Measurements from ENCODE around the gene STAMBP. TPM values are rescaled to one million over a fixed set of nuclear protein-coding genes. Genes with fewer than 3 reads are reported as not detected.

STAMBP gene
- polyA plus RNA-seq, 1 donor from 2014 or later: 69.1 TPM

DNA sequence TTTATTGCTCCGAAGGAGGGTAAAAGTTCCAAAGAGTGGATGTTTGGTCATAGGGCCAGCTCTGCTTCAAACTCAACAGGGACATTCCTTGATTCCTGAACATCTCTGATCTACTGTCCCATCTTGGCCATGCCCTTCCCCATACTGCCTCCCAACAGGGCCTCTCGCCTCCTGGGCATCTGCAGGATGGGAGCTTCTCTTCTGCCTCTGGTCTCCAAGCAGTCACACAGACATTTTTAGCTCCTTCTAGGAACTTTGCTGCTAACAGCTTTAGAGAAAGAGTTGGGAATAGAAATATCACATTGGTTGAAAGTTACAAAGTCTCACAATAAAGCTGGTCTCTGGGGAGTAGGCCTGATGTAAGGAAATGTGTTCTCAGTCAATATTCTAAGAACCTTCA lies 88.5 kb downstream of the STAMBP start:
- Histone ChIP-seq H3K9me3 (ENCODE audit: low read length) (no peaks in the 10 kb centered on the region), H4K20me1 (ENCODE audit: insufficient read depth) (no peaks in the 10 kb centered on the region), H3K9me2 (ENCODE audit: insufficient read depth, low read length) (no peaks in the 10 kb centered on the region), H3F3A (ENCODE audit: insufficient read depth, low read length, poor library complexity, severe bottlenecking) (no peaks in the 10 kb centered on the region), H3K4me3 (ENCODE audit: low read length) (no peak overlapping the region), H3K9ac (ENCODE audit: low read length) (no peak overlapping the region), H3K27me3 (ENCODE audit: insufficient read depth, low read depth, low read length) (no peaks in the 10 kb centered on the region), H3K79me2 (replicated peaks; ENCODE audit: insufficient read depth, low read length) (no peaks in the 10 kb centered on the region), H3K27ac (ENCODE audit: low read length) (no peak overlapping the region), H3K4me2 (ENCODE audit: low read length) (no peak overlapping the region), H2AFZ (ENCODE audit: low read depth, low read length) (no peak overlapping the region), H3K36me3 (ENCODE audit: insufficient read depth, low read length) (no peaks in the 10 kb centered on the region)
- TF ChIP-seq, protein P1, sequence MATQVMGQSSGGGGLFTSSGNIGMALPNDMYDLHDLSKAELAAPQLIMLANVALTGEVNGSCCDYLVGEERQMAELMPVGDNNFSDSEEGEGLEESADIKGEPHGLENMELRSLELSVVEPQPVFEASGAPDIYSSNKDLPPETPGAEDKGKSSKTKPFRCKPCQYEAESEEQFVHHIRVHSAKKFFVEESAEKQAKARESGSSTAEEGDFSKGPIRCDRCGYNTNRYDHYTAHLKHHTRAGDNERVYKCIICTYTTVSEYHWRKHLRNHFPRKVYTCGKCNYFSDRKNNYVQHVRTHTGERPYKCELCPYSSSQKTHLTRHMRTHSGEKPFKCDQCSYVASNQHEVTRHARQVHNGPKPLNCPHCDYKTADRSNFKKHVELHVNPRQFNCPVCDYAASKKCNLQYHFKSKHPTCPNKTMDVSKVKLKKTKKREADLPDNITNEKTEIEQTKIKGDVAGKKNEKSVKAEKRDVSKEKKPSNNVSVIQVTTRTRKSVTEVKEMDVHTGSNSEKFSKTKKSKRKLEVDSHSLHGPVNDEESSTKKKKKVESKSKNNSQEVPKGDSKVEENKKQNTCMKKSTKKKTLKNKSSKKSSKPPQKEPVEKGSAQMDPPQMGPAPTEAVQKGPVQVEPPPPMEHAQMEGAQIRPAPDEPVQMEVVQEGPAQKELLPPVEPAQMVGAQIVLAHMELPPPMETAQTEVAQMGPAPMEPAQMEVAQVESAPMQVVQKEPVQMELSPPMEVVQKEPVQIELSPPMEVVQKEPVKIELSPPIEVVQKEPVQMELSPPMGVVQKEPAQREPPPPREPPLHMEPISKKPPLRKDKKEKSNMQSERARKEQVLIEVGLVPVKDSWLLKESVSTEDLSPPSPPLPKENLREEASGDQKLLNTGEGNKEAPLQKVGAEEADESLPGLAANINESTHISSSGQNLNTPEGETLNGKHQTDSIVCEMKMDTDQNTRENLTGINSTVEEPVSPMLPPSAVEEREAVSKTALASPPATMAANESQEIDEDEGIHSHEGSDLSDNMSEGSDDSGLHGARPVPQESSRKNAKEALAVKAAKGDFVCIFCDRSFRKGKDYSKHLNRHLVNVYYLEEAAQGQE (IDR thresholded peaks at IDR 0.05; ENCODE audit: borderline replicate concordance): no peak
- TF ChIP-seq POLR2AphosphoS5 (IDR thresholded peaks at IDR 0.05) (no peak), EZH2 (IDR thresholded peaks at IDR 0.05; ENCODE audit: borderline replicate concordance, insufficient read depth, low read length, poor library complexity, severe bottlenecking) (no peak), EP300 (conservative IDR thresholded peaks at IDR 0.05; ENCODE audit: poor library complexity, severe bottlenecking) (no peak), CTCF (IDR thresholded peaks at IDR 0.05; ENCODE audit: poor library complexity, severe bottlenecking) (no peak), SMC3 (conservative IDR thresholded peaks at IDR 0.05; ENCODE audit: poor library complexity) (no peak)

DNA sequence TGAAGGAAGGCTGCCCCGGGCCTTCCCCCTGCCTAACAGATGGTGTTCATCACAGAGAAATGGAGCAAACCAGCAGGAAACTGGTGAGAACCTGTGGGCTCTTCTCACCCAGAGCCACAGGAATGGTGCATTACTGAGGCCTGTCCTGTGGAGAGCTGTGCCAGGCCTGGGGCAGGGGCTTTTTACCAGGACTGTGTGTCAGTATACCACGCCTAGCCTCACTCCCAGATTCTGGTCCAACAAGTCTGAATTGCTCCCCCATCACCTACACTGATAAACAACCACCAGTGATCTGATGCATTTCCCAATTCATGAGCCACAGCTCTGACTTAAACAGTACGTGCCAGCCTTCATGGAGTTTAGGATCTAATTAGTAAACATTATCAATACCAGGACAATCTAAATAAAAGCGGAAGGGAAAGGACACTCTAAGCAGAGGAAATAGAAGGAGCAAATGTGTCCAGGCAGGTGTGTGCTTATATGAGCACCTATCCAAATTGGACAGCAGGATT lies 89.0 kb downstream of the STAMBP start:
- no peaks in the 10 kb centered on the region for H3K36me3 ChIP-seq (ENCODE audit: insufficient read depth, low read length)
- H3K9me2 ChIP-seq (ENCODE audit: insufficient read depth, low read length): no peaks in the 10 kb centered on the region
- H3K9me3 ChIP-seq (ENCODE audit: low read length): no peaks in the 10 kb centered on the region
- TF ChIP-seq SMC3 (conservative IDR thresholded peaks at IDR 0.05; ENCODE audit: poor library complexity): no peak
- H3K27me3 ChIP-seq (ENCODE audit: insufficient read depth, low read depth, low read length): no peaks in the 10 kb centered on the region
- H4K20me1 ChIP-seq (ENCODE audit: insufficient read depth): no peaks in the 10 kb centered on the region
- no peak overlapping the region for H2AFZ ChIP-seq (ENCODE audit: low read depth, low read length)
- no peak overlapping the region for H3K27ac ChIP-seq (ENCODE audit: low read length)
- H3K4me2 ChIP-seq (ENCODE audit: low read length): no peak overlapping the region
- no peak overlapping the region for H3K9ac ChIP-seq (ENCODE audit: low read length)
- H3K79me2 ChIP-seq (replicated peaks; ENCODE audit: insufficient read depth, low read length): no peaks in the 10 kb centered on the region
- no peak overlapping the region for H3K4me3 ChIP-seq (ENCODE audit: low read length)
- no peaks in the 10 kb centered on the region for H3F3A ChIP-seq (ENCODE audit: insufficient read depth, low read length, poor library complexity, severe bottlenecking)

GRCh38 chr2:73918856-73919255 lies 90.1 kb downstream of the STAMBP start:
- H3K36me3 ChIP-seq (ENCODE audit: insufficient read depth, low read length): no peaks in the 10 kb centered on the region

More at GRCh38 chr2:73918856-73919255, 90.1 kb downstream of the STAMBP start:
- Histone ChIP-seq H3K79me2 (replicated peaks; ENCODE audit: insufficient read depth, low read length) (no peaks in the 10 kb centered on the region), H3K9ac (ENCODE audit: low read length) (no peak overlapping the region), H3F3A (ENCODE audit: insufficient read depth, low read length, poor library complexity, severe bottlenecking) (no peaks in the 10 kb centered on the region), H3K9me2 (ENCODE audit: insufficient read depth, low read length) (no peaks in the 10 kb centered on the region), H3K27me3 (ENCODE audit: insufficient read depth, low read depth, low read length) (no peaks in the 10 kb centered on the region), H3K9me3 (ENCODE audit: low read length) (no peaks in the 10 kb centered on the region), H3K4me2 (ENCODE audit: low read length) (no peak overlapping the region), H3K27ac (ENCODE audit: low read length) (no peak overlapping the region), H3K4me3 (ENCODE audit: low read length) (no peak overlapping the region), H4K20me1 (ENCODE audit: insufficient read depth) (no peaks in the 10 kb centered on the region), H2AFZ (ENCODE audit: low read depth, low read length) (no peak overlapping the region)
- TF ChIP-seq RAD21 (conservative IDR thresholded peaks at IDR 0.05) (no peak), EP300 (conservative IDR thresholded peaks at IDR 0.05; ENCODE audit: poor library complexity, severe bottlenecking) (no peak), MXI1 (conservative IDR thresholded peaks at IDR 0.05; ENCODE audit: poor library complexity, severe bottlenecking) (no peak), CTCF (IDR thresholded peaks at IDR 0.05; ENCODE audit: poor library complexity, severe bottlenecking) (no peak), SMC3 (conservative IDR thresholded peaks at IDR 0.05; ENCODE audit: poor library complexity) (no peak)
